ENCODE measurements around the gene CARS1. TPM values are rescaled to one million over a fixed set of nuclear protein-coding genes. Genes with fewer than 3 reads are reported as not detected.

The CARS1 gene
- total and polyA plus RNA-seq, 2 of the 4 experiments (the other 2 are of a cell fraction), result 72.7 to 78.3 TPM

- no peak overlapping the region for H3K9ac ChIP-seq (ENCODE audit: low read depth, low read length)
- H4K5ac ChIP-seq (ENCODE audit: low read depth, low read length), result no peak overlapping the region
- ChIA-PET CTCF (interaction anchor here (0.5 kb wide), 1 partner anchor 25 kb away, joined by 3 read pairs; no protein-coding TSS in a partner anchor), POLR2A (ENCODE audit: unreplicated experiment) (no interaction called here)
- H3K27me3 ChIP-seq (ENCODE audit: control insufficient read depth, insufficient read depth, low read length), result no peaks in the 10 kb centered on the region
- no peak overlapping the region for H3K23ac ChIP-seq (ENCODE audit: low read depth, low read length)
- H3K4ac ChIP-seq (ENCODE audit: low read depth, low read length), result no peak overlapping the region
- H3K56ac ChIP-seq (ENCODE audit: extremely low read depth, insufficient read depth, low read length), result no peak overlapping the region
- H3K4me3 ChIP-seq (ENCODE audit: insufficient read depth, low read depth, low read length), result no peak overlapping the region
- DNase-seq (no peak), ATAC-seq (ENCODE audit: low read depth) (no peak)
- H3K9me3 ChIP-seq (ENCODE audit: control insufficient read depth, insufficient read depth, low read length), result no peaks in the 10 kb centered on the region
- H4K20me1 ChIP-seq (ENCODE audit: insufficient read depth, low read length), result peaks cover 80% of the 10 kb centered on the region
- H3K14ac ChIP-seq (replicated peaks; ENCODE audit: low read depth, low read length), result no peak overlapping the region
- H2BK15ac ChIP-seq (ENCODE audit: low read depth, low read length), result no peak overlapping the region
- H3K9me1 ChIP-seq (ENCODE audit: insufficient read depth, low read length), result 0 out of 2 replicates have a peak, but pooled peaks cover 13% of the 10 kb centered on the region
- H2BK5ac ChIP-seq (ENCODE audit: low read depth, low read length, poor library complexity, severe bottlenecking), result no peak overlapping the region
- no peak overlapping the region for H4K8ac ChIP-seq (ENCODE audit: low read depth in 2 of 2, low read length in 2 of 2)
- H4K91ac ChIP-seq (ENCODE audit: insufficient read depth, low read depth, low read length), result no peak overlapping the region
- no peak overlapping the region for H2AK5ac ChIP-seq (ENCODE audit: low read depth, low read length)
- intact Hi-C loops (cut with micrococcal nuclease) (no loop called here), dilution Hi-C loops (cut with HindIII; ENCODE audit: low sequenced_read_pairs, unreplicated experiment) (no loop called here), in situ Hi-C loops (cut with MboI; ENCODE audit: low sequenced_read_pairs) (no loop called here)
- H3K4me1 ChIP-seq (ENCODE audit: control insufficient read depth, insufficient read depth, low read length), result no peaks in the 10 kb centered on the region
- no CpG with 5 or more reads among the region's 6 CpGs for WGBS, 2 experiments (ENCODE audit: extremely low coverage in 2 of 2, insufficient read length in 1 of 2)
- H2BK20ac ChIP-seq (ENCODE audit: low read depth, low read length), result no peak overlapping the region
- peaks cover 26% of the 10 kb centered on the region for H3K36me3 ChIP-seq (ENCODE audit: control insufficient read depth, insufficient read depth, low read length)
- TF ChIP-seq CEBPB (IDR thresholded peaks at IDR 0.05; ENCODE audit: low read depth, low read length) (0 out of 2 replicates have a peak, but pooled peaks have one; percentile 39), POLR2A (IDR thresholded peaks at IDR 0.05; ENCODE audit: low read depth, low read length) (no peak)
- H2AK9ac ChIP-seq (replicated peaks; ENCODE audit: low read depth, low read length, poor library complexity), result no peak overlapping the region
- no peak overlapping the region for H3K18ac ChIP-seq (ENCODE audit: low read depth, low read length)
- BruUV-seq (replicated peaks), result no TSS peak
- H2AFZ ChIP-seq (replicated peaks; ENCODE audit: low read length, poor library complexity), result no peak overlapping the region
- H2BK120ac ChIP-seq (ENCODE audit: low read depth, low read length), result no peak overlapping the region
- H3K4me2 ChIP-seq (ENCODE audit: low read depth, low read length), result no peak overlapping the region
- H3K27ac ChIP-seq (ENCODE audit: insufficient read depth, low read length), result no peak overlapping the region
- peaks cover 34 to 64% of the 10 kb centered on the region in 2 experiments for H3K79me1 ChIP-seq (ENCODE audit: low read depth in 1 of 2, low read length in 2 of 2)
Measured at GRCh38 chr11:2980168-2980840, 76.9 kb downstream of the CARS1 start.

Data from IMR-90 (cell line).